Mucosa of descending colon (tissue), 3 donors: Measurements from ENCODE around the gene ADAMTS17. TPM values are rescaled to one million over a fixed set of nuclear protein-coding genes. Genes with fewer than 3 reads are reported as not detected.

ENCODE experiments used
- ATAC-seq: fragments of 200-7000 bp; cut with Tn5 transposase; one replicate; pipeline ENCODE4 v1.9.1; 2020; ENCODE audit warnings: mild to moderate bottlenecking, moderate library complexity
- DNase-seq, 3 donors: peaks; one replicate each; pipeline ENCODE4 v3.0.0-alpha.2; 2020
- H3K36me3 ChIP-seq: fragments of 200-600 bp; one replicate; pipeline ENCODE4 v1.8.0; 2021; ENCODE audit warnings: low read depth, mild to moderate bottlenecking
- H3K4me1 ChIP-seq: fragments of 200-600 bp; one replicate; pipeline ENCODE4 v1.8.0; 2021; ENCODE audit warnings: low read depth, mild to moderate bottlenecking
- H3K4me3 ChIP-seq: fragments of 200-600 bp; one replicate; pipeline ENCODE4 v1.8.0; 2021; ENCODE audit warnings: mild to moderate bottlenecking
- H3K9me3 ChIP-seq: fragments of 200-600 bp; one replicate; pipeline ENCODE4 v1.8.0; 2021; ENCODE audit warnings: mild to moderate bottlenecking
- intact Hi-C, 2 donors: fragments of 100-400 bp; cut with DNase I in 1 of 2; cut with micrococcal nuclease in 1 of 2; formaldehyde crosslinking; loops; one replicate each; pipeline versions ENCODE4 v1.11.0 to v1.11.1; 2022; cut with DNase I, micrococcal nuclease
- total RNA-seq, 3 donors: library from RNA; stranded (reverse); fragmentation: NEBNext Ultra II Directional in 2 of 3; extraction: Animal tissue kit (Norgen Biotek cat#: 25700) in 2 of 3; gene quantifications; one replicate each; pipeline versions ENCODE4 v1.2.1 to v1.2.4, GENCODE V29; 2021 to 2023
- TF ChIP-seq, protein P1 (sequence below): fragments of 200-600 bp; IDR thresholded peaks from one replicate; pipeline ENCODE4 v1.8.0; 2022; ENCODE audit warnings: antibody characterized with exemption, mild to moderate bottlenecking
- donor health status: DM: no; HTN: no; CAD: no; lungs with moderate emphysema.
- donor health status: DM: no; HTN: no; CAD: no.
- donor health status: DM: no; HTN: yes; CAD: no.

ADAMTS17 gene
- total RNA-seq, 3 donors from 2014 or later: 5.2 to 13.8 (median 6.3) TPM

- DNase-seq (no peak), ATAC-seq (no peak)
- Histone ChIP-seq H3K4me1 (no peaks in the 10 kb centered on the region), H3K4me3 (no peak overlapping the region), H3K9me3 (no peaks in the 10 kb centered on the region), H3K36me3 (no peaks in the 10 kb centered on the region)
- intact Hi-C loops: no loop called here
- TF ChIP-seq, protein P1, sequence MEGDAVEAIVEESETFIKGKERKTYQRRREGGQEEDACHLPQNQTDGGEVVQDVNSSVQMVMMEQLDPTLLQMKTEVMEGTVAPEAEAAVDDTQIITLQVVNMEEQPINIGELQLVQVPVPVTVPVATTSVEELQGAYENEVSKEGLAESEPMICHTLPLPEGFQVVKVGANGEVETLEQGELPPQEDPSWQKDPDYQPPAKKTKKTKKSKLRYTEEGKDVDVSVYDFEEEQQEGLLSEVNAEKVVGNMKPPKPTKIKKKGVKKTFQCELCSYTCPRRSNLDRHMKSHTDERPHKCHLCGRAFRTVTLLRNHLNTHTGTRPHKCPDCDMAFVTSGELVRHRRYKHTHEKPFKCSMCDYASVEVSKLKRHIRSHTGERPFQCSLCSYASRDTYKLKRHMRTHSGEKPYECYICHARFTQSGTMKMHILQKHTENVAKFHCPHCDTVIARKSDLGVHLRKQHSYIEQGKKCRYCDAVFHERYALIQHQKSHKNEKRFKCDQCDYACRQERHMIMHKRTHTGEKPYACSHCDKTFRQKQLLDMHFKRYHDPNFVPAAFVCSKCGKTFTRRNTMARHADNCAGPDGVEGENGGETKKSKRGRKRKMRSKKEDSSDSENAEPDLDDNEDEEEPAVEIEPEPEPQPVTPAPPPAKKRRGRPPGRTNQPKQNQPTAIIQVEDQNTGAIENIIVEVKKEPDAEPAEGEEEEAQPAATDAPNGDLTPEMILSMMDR: no peak
These were observed 151.9 kb downstream of the ADAMTS17 start for GRCh38 chr15:100189849-100190248.

- no peak for DNase-seq
- no peaks in the 10 kb centered on the region for H3K4me1 ChIP-seq
- no peaks in the 10 kb centered on the region for H3K36me3 ChIP-seq
- intact Hi-C loops: no loop called here
- ATAC-seq: no peak
- no peaks in the 10 kb centered on the region for H3K9me3 ChIP-seq
- TF ChIP-seq, protein P1: no peak
- no peak overlapping the region for H3K4me3 ChIP-seq
These were observed 152.5 kb downstream of the ADAMTS17 start for GRCh38 chr15:100189319-100189718.

- intact Hi-C loops: no loop called here
- H3K4me1 ChIP-seq: no peaks in the 10 kb centered on the region
- TF ChIP-seq, protein P1: no peak
- no peaks in the 10 kb centered on the region for H3K36me3 ChIP-seq
- ATAC-seq (no peak), DNase-seq (no peak)
- H3K9me3 ChIP-seq: no peaks in the 10 kb centered on the region
- no peak overlapping the region for H3K4me3 ChIP-seq
These were observed 154.1 kb downstream of the ADAMTS17 start for GRCh38 chr15:100187677-100188076.

GRCh38 chr15:100186960-100187359 lies 154.8 kb downstream of the ADAMTS17 start:
- Histone ChIP-seq H3K4me1 (no peaks in the 10 kb centered on the region), H3K4me3 (no peak overlapping the region), H3K36me3 (no peaks in the 10 kb centered on the region), H3K9me3 (no peaks in the 10 kb centered on the region)
- intact Hi-C loops: no loop called here
- ATAC-seq (no peak), DNase-seq (no peak)
- TF ChIP-seq, protein P1: no peak

GRCh38 chr15:100186366-100186765 lies 155.4 kb downstream of the ADAMTS17 start:
- Histone ChIP-seq H3K9me3 (no peaks in the 10 kb centered on the region), H3K4me3 (no peak overlapping the region), H3K4me1 (no peaks in the 10 kb centered on the region), H3K36me3 (no peaks in the 10 kb centered on the region)
- ATAC-seq (no peak), DNase-seq (no peak)
- intact Hi-C loops: no loop called here
- TF ChIP-seq, protein P1: no peak

GRCh38 chr15:100183921-100184495 lies 157.8 kb downstream of the ADAMTS17 start:
- DNase-seq (no peak), ATAC-seq (no peak)
- Histone ChIP-seq H3K4me1 (no peaks in the 10 kb centered on the region), H3K36me3 (no peaks in the 10 kb centered on the region), H3K4me3 (no peak overlapping the region), H3K9me3 (no peaks in the 10 kb centered on the region)
- TF ChIP-seq, protein P1: no peak
- intact Hi-C loops: no loop called here
